Nephron (organoid): Measurements from ENCODE around the gene SLC44A1.
A peak's percentile ranks its signal among the peaks of the same experiment; 100 is the strongest.

Experiments used
- H3K27ac Mint-ChIP-seq, 3 experiments: 2 replicates each; pipeline ENCODE4 v1.8.0; 2020; ENCODE audit warnings: mixed read lengths in 3 of 3, mild to moderate bottlenecking in 2 of 3, moderate library complexity in 1 of 3
- H3K27me3 Mint-ChIP-seq: 2 replicates; pipeline ENCODE4 v1.8.0; 2021; ENCODE audit warnings: low read depth, mild to moderate bottlenecking, moderate library complexity, mixed read lengths
- H3K36me3 Mint-ChIP-seq: 2 replicates; pipeline ENCODE4 v1.8.0; 2020; ENCODE audit warnings: low read depth, mixed read lengths
- H3K4me1 Mint-ChIP-seq: 2 replicates; pipeline ENCODE4 v1.8.0; 2020; ENCODE audit warnings: mixed read lengths
- H3K4me3 Mint-ChIP-seq, 3 experiments: 2 replicates each; pipeline ENCODE4 v1.8.0; 2020; ENCODE audit warnings: mild to moderate bottlenecking in 3 of 3, mixed read lengths in 3 of 3, moderate library complexity in 2 of 3
- H3K9me3 Mint-ChIP-seq: 2 replicates; pipeline ENCODE4 v1.8.0; 2020; ENCODE audit warnings: mixed read lengths
- TF ChIP-seq, protein P1 (sequence below), 3 experiments: fragments of 200-600 bp; sonication (generic); IDR thresholded peaks; one replicate each; pipeline ENCODE4 v1.5.0; 2021; ENCODE audit warnings: antibody characterized with exemption in 3 of 3; ENCODE audit not compliant: unreplicated experiment in 3 of 3

Gene SLC44A1

DNA sequence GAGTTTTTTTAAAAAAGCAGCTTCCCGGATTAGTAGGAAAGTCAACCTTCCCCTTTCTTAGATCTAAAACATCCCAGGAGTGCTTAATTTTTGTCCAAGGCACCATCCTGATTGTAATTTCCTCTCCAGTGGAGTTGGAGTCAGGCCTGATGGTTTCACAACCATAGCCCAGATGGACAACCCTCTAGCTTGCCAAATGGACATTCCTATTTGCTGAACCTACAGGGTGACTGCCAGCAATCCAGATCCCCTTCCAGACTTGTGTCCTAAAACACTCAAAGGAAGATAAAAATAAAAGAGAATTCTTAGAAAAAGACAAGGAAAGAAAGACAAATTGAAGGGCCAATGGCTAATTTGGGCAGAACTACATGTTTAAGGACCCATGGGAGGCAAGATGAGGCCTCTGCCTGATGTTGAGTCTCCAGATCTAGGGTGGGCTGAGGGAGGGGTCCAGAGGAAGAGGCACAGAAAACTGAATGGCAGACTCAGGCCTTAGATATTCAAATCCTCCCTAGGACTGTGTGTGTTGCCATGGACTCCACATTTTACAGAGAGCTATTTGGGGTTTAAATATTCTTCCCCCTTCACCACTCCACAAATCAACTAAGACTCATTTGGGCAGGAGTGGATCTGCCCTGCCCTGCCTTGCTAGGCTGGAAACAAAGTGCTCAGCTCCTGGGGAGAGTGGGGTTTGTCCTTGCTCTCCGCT lies 38.5 kb upstream of the SLC44A1 start:
- Mint-ChIP-seq H3K4me3 (no peak overlapping the region), H3K4me1 (peaks cover 10% of the 10 kb centered on the region), H3K9me3 (no peaks in the 10 kb centered on the region)

DNA sequence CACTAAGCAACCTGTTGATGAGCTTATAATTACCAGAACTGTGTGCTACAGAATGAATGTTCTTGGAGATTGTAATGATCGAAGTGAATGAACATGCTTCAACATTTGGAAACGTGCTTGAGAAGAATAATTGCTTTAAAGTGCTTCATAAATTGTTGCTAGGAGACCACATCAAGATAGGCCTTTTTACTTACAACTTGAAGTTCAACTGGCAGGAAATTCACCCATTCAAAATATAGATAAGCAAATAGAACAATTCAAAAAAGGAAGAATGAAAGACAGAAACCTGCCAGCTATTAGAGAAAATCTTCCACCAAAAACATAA lies 38.0 kb upstream of the SLC44A1 start:
- TF ChIP-seq, protein P1, sequence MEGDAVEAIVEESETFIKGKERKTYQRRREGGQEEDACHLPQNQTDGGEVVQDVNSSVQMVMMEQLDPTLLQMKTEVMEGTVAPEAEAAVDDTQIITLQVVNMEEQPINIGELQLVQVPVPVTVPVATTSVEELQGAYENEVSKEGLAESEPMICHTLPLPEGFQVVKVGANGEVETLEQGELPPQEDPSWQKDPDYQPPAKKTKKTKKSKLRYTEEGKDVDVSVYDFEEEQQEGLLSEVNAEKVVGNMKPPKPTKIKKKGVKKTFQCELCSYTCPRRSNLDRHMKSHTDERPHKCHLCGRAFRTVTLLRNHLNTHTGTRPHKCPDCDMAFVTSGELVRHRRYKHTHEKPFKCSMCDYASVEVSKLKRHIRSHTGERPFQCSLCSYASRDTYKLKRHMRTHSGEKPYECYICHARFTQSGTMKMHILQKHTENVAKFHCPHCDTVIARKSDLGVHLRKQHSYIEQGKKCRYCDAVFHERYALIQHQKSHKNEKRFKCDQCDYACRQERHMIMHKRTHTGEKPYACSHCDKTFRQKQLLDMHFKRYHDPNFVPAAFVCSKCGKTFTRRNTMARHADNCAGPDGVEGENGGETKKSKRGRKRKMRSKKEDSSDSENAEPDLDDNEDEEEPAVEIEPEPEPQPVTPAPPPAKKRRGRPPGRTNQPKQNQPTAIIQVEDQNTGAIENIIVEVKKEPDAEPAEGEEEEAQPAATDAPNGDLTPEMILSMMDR (IDR thresholded peaks at IDR 0.05; ENCODE audit: unreplicated experiment in 3 of 3), result no peak
- no peaks in the 10 kb centered on the region for H3K36me3 Mint-ChIP-seq
- H3K9me3 Mint-ChIP-seq, result no peaks in the 10 kb centered on the region
- peak overlapping the region in 2 of 3 experiments; percentile 36 to 54 for H3K27ac Mint-ChIP-seq
- H3K4me3 Mint-ChIP-seq, result no peak overlapping the region
- no peaks in the 10 kb centered on the region for H3K27me3 Mint-ChIP-seq
- peaks cover 10% of the 10 kb centered on the region for H3K4me1 Mint-ChIP-seq

More for the DNA sequence above, 38.5 kb upstream of the SLC44A1 start:
- Mint-ChIP-seq H3K27me3 (no peaks in the 10 kb centered on the region), H3K27ac (peak overlapping the region in 2 of 3 experiments; percentile 36 to 54), H3K36me3 (no peaks in the 10 kb centered on the region)
- TF ChIP-seq, protein P1 (IDR thresholded peaks at IDR 0.05; ENCODE audit: unreplicated experiment in 3 of 3), result no peak

DNA sequence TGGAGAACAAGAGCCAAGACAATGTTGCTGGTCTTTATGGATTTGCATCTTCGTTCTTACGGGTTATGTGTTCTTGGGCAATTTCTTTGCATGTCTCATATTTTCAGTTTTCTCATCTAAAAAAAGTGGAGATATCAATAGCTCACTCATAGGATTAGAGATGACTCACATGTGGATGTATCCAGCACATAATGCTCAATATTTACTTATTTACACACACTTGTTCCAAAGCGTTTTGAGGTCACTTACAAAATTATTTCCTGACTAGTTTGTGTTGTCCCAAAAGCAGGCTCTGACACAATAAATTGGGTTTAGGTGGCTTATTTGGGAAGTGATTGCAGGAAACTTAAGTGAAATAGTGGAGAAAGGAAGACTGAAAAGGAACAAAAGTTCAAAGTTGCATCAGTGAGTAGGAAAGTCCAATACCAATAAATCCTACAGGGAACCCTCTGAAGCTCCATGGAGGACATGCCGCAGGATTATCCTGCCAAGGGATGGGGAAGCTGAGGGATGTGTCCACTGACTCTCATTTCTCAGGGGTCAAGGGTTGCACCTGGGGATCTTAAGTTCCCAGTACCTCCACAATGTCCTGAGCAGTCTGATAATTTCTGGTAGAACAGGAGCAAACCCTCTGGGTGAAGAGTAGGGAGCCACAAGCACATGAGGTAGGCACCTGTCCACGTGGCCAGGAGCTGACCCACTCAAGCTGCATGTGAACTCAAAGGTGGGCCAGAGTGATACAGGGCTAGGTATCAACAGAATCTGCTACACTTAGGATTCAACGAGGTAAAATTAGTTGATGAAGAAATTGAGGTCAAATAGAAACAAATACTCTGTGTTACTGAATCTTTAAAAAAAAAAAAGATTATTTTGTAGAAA lies 37.4 kb upstream of the SLC44A1 start:
- no peaks in the 10 kb centered on the region for H3K27me3 Mint-ChIP-seq
- no peaks in the 10 kb centered on the region for H3K9me3 Mint-ChIP-seq
- H3K4me3 Mint-ChIP-seq, result no peak overlapping the region
- H3K4me1 Mint-ChIP-seq, result peaks cover 10% of the 10 kb centered on the region
- TF ChIP-seq, protein P1 (IDR thresholded peaks at IDR 0.05; ENCODE audit: unreplicated experiment in 3 of 3), result no peak
- no peaks in the 10 kb centered on the region for H3K36me3 Mint-ChIP-seq
- peak overlapping the region in 1 of 3 experiments; percentile 54 for H3K27ac Mint-ChIP-seq

DNA sequence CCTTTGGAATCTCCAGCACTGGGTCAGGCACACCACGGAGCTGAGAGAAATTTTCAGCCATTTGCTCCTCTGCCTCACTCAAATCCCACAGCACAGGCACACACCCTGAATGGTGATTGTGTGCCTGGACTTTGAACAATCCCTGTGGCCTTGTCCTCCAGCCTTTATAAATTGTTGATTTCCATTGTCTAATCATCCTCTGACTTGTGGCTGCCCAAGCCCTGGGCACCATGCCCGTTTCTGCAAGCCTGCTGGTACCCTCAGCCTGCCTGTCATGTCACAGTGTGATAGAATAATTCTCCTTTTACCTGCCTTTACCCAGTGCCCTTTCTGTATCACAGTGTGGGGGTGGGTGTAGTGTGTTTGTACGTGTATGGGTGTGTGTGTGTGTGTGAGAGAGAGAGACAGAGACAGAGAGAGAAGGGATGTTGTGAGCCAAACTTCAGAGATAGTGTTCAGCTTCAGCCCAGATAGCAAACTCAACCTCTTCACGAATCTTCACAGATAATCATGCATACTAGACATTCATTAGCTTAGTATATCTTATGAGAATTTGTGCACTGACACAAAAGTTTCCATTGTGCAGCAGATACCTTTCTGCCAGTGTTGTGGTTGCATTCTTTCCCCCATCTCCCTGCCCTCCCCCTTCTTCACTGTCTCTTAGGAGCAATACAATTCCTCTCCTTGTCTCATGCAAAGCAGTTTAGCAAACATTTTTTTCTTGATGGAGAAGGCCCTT lies 27.8 kb upstream of the SLC44A1 start:
- peaks cover 9% of the 10 kb centered on the region for H3K9me3 Mint-ChIP-seq
- H3K27ac Mint-ChIP-seq, result no peak overlapping the region
- H3K36me3 Mint-ChIP-seq, result no peaks in the 10 kb centered on the region
- peaks cover 8% of the 10 kb centered on the region for H3K4me1 Mint-ChIP-seq
- H3K4me3 Mint-ChIP-seq, result no peak overlapping the region
- H3K27me3 Mint-ChIP-seq, result peaks cover 6% of the 10 kb centered on the region
- TF ChIP-seq, protein P1 (IDR thresholded peaks at IDR 0.05; ENCODE audit: unreplicated experiment in 3 of 3), result no peak

DNA sequence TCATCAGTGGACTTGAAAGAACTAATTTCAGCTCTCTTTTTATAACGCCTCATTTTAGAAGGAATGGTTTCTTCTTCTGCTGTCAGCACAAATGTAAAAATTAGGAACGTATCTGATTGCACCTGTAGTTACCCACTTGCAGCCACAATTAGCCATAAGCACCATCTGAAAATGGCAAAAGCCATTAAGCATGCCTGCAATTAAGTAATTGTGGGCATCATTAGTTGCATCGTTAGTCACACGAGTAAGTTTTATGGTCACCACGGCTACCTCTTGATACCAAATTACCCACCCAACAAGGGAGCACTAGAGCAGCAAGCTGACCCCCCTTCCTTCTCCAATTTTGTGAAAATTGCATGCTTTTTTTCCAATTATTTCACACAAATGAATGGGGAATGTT lies 25.8 kb upstream of the SLC44A1 start:
- Mint-ChIP-seq H3K4me1 (peaks cover 8% of the 10 kb centered on the region), H3K27ac (no peak overlapping the region), H3K9me3 (peaks cover 22% of the 10 kb centered on the region), H3K4me3 (no peak overlapping the region), H3K36me3 (peaks cover 8% of the 10 kb centered on the region), H3K27me3 (peaks cover 6% of the 10 kb centered on the region)
- TF ChIP-seq, protein P1 (IDR thresholded peaks at IDR 0.05; ENCODE audit: unreplicated experiment in 3 of 3), result no peak
